Spleen (tissue), 11 donors: ENCODE measurements around the gene JARID2. TPM values are rescaled to one million over a fixed set of nuclear protein-coding genes. Genes with fewer than 3 reads are reported as not detected.
A peak's percentile ranks its signal among the peaks of the same experiment; 100 is the strongest.

Source experiments
- DNase-seq: peaks from one replicate; pipeline ENCODE4 v3.0.0-alpha.2; 2020
- H3K27ac ChIP-seq, 8 donors: fragments of 200-600 bp; sonication (generic) in 7 of 8; 1 replicate in 4 of 8; 2 replicates in 4 of 8; pipeline versions ENCODE4 v1.5.0 to v1.8.0; 2016 to 2021; ENCODE audit warnings: inconsistent platforms in 4 of 8, mild to moderate bottlenecking in 4 of 8, moderate library complexity in 1 of 8
- H3K27me3 ChIP-seq, 7 donors: fragments of 200-600 bp; sonication (generic) in 6 of 7; replicated peaks in 1 of 7; 1 replicate in 4 of 7; 2 replicates in 3 of 7; pipeline versions ENCODE4 v1.5.0 to v1.8.0; 2016 to 2021; ENCODE audit warnings: inconsistent platforms in 3 of 7, mild to moderate bottlenecking in 1 of 7
- H3K36me3 ChIP-seq, 6 donors: fragments of 200-600 bp; sonication (generic) in 5 of 6; 1 replicate in 4 of 6; 2 replicates in 2 of 6; pipeline versions ENCODE4 v1.5.0 to v1.8.0; 2016 to 2021; ENCODE audit warnings: inconsistent platforms in 2 of 6
- H3K4me1 ChIP-seq, 6 donors: fragments of 200-600 bp; sonication (generic) in 5 of 6; 1 replicate in 3 of 6; 2 replicates in 3 of 6; pipeline versions ENCODE4 v1.5.0 to v1.8.0; 2016 to 2021; ENCODE audit warnings: inconsistent platforms in 3 of 6
- H3K4me3 ChIP-seq, 8 donors: fragments of 200-600 bp; sonication (generic) in 7 of 8; 1 replicate in 4 of 8; 2 replicates in 4 of 8; pipeline versions ENCODE4 v1.5.0 to v1.8.0; 2016 to 2021; ENCODE audit warnings: inconsistent platforms in 4 of 8, mild to moderate bottlenecking in 4 of 8, moderate library complexity in 2 of 8
- H3K9me3 ChIP-seq, 8 donors: fragments of 200-600 bp; sonication (generic) in 7 of 8; 1 replicate in 4 of 8; 2 replicates in 4 of 8; pipeline versions ENCODE4 v1.5.0 to v1.8.0; 2016 to 2021; ENCODE audit warnings: inconsistent platforms in 4 of 8
- CTCF ChIP-seq, 11 experiments: fragments of 200-600 bp in 7 of 11; fragments of 450-650 bp in 4 of 11; sonication (generic) in 4 of 11; IDR thresholded peaks in 8 of 11; conservative IDR thresholded peaks in 3 of 11; 1 replicate in 7 of 11; 2 replicates in 4 of 11; pipeline versions ENCODE4 v1.4.0 to v1.8.0; 2016 to 2021; ENCODE audit warnings: antibody characterized with exemption in 11 of 11, inconsistent platforms in 4 of 11, mild to moderate bottlenecking in 1 of 11
- POLR2A ChIP-seq, 3 donors: fragments of 450-650 bp; IDR thresholded peaks; one replicate each; pipeline ENCODE4 v1.5.1; 2017; ENCODE audit warnings: antibody characterized with exemption in 3 of 3, mild to moderate bottlenecking in 1 of 3
- POLR2AphosphoS5 ChIP-seq, 3 donors: sonication (generic); formaldehyde crosslinking; IDR thresholded peaks; one replicate each; pipeline ENCODE4 v1.5.1; 2017; ENCODE audit warnings: antibody characterized with exemption in 3 of 3
- WGBS, 5 donors: extraction: QIAGEN DNeasy Blood & Tissue Kit in 3 of 5; methylation state at CpG; one replicate each; pipeline versions ENCODE4 v1.1.5 to v1.1.7; 2013 to 2018; 5-methylcytosine and 5-hydroxymethylcytosine counted together
- intact Hi-C: fragments of 100-400 bp; cut with DNase I; formaldehyde crosslinking; loops from one replicate; pipeline ENCODE4 v1.15.0; 2023; ENCODE audit warnings: low total_unique reads
- polyA plus RNA-seq, 3 donors: library from polyadenylated mRNA; stranded (reverse); fragments of 200-250 nt; gene quantifications; one replicate each; pipeline ENCODE4 v1.2.1, GENCODE V29; 2013
- total RNA-seq, 7 donors: library from RNA; depleted of rRNA in 3 of 7; stranded (reverse); fragments of >200 nt in 3 of 7; fragmentation: NEBNext Ultra II Directional in 4 of 7; extraction: Animal tissue kit (Norgen Biotek cat#: 25700) in 4 of 7; gene quantifications; one replicate each; pipeline versions ENCODE4 v1.1.0 to v1.2.1, GENCODE V29; 2016 to 2021
- donor health status: healthy with polysubstance abuse.
- donor health status: DM: no; HTN: no; CAD: no; lungs with moderate emphysema.
- donor health status: DM: no; HTN: no; CAD: no.
- donor health status: Bipolar disorder and iron deficiency.
- donor health status: healthy.
- donor health status: DM: no; HTN: no; CAD: no.
- donor health status: DM: yes; HTN: yes; CAD: no.

The JARID2 gene
- total and polyA plus RNA-seq, 10 donors = 4.4 to 27.1 (median 20.6) TPM

DNA sequence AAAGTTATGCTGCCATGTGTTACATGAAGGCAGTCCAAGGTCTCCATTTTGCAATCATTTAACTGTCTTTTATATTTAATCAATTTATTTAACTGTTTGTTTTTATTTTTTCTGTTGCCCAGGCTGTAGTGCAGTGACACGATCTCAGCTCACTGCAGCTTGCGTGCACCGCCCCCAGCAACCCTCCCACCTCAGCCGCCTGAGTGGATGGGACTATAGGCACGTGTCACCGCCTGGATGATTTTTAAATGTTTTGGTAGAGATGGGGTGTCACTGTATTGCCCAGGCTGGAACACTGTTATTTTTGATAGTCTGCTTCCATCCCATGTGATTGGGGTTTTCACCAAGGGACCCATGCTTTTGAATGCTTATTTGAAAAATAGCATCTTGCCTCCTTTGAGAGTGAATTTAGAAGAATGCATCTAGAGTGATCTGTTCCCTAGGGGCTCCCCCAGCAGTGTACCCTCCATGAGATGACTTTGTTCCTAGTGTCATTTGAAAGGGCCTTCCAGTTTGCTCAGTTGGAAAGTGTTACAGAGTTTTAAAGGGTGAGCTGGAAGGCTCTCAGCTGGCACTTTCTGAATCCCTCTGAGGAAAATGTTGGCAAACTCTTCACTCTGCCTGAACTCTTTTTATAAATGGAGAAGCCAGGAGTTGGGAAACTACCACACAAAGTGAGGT is 143.4 kb downstream of the JARID2 start:
- H3K27me3 ChIP-seq = no peaks in the 10 kb centered on the region
- H3K27ac ChIP-seq = peak overlapping the region in 1 of 8 donors; percentile 3
- intact Hi-C loops = no loop called here
- H3K4me3 ChIP-seq = no peak overlapping the region
- no peaks in the 10 kb centered on the region for H3K9me3 ChIP-seq
- no peaks in the 10 kb centered on the region for H3K36me3 ChIP-seq
- DNase-seq = no peak
- peaks cover 28 to 91% (median 63%) of the 10 kb centered on the region in 6 donors for H3K4me1 ChIP-seq
- TF ChIP-seq CTCF (IDR thresholded peaks at IDR 0.05 in 8 of 11, conservative IDR thresholded peaks at IDR 0.05 in 3 of 11) (no peak), POLR2A (IDR thresholded peaks at IDR 0.05) (no peak), POLR2AphosphoS5 (IDR thresholded peaks at IDR 0.05) (no peak)
- WGBS, 5 donors = 86 to 90% (median 87%) methylated on average over 6 of the region's 6 CpGs

- peak in 10 of 11 experiments; percentile 30 to 80 (median 62) for TF ChIP-seq CTCF (IDR thresholded peaks at IDR 0.05 in 8 of 11, conservative IDR thresholded peaks at IDR 0.05 in 3 of 11)
- peak in 2 of 3 donors; percentile 2 to 31 for TF ChIP-seq POLR2AphosphoS5 (IDR thresholded peaks at IDR 0.05)
- TF ChIP-seq POLR2A (IDR thresholded peaks at IDR 0.05) = no peak
- Histone ChIP-seq H3K27me3 (no peaks in the 10 kb centered on the region), H3K27ac (peak overlapping the region in 3 of 8 donors; percentile 3 to 33 (median 21)), H3K4me1 (peaks cover 20 to 83% (median 55%) of the 10 kb centered on the region in 6 donors), H3K36me3 (no peaks in the 10 kb centered on the region), H3K9me3 (no peaks in the 10 kb centered on the region), H3K4me3 (no peak overlapping the region)
- DNase-seq = no peak
- intact Hi-C loops = no loop called here
- 29 to 46% (median 36%) methylated on average over 14 of the region's 14 CpGs for WGBS, 5 donors
Observed at GRCh38 chr6:15389765-15390723, 144.2 kb downstream of the JARID2 start.

GRCh38 chr6:15391500-15391899 is 145.6 kb downstream of the JARID2 start:
- intact Hi-C loops = no loop called here
- WGBS, 5 donors = 65 to 83% (median 78%) methylated on average over 1 of the region's 1 CpG
- H3K36me3 ChIP-seq = no peaks in the 10 kb centered on the region

GRCh38 chr6:15392182-15392581 is 146.3 kb downstream of the JARID2 start:
- Histone ChIP-seq H3K4me1 (peaks cover 18 to 62% (median 39%) of the 10 kb centered on the region in 6 donors), H3K36me3 (no peaks in the 10 kb centered on the region), H3K9me3 (no peaks in the 10 kb centered on the region), H3K27me3 (no peaks in the 10 kb centered on the region), H3K4me3 (no peak overlapping the region), H3K27ac (peak overlapping the region in 1 of 8 donors; percentile 5)
- no peak for TF ChIP-seq CTCF (IDR thresholded peaks at IDR 0.05 in 8 of 11, conservative IDR thresholded peaks at IDR 0.05 in 3 of 11)
- TF ChIP-seq POLR2A (IDR thresholded peaks at IDR 0.05) = no peak
- TF ChIP-seq POLR2AphosphoS5 (IDR thresholded peaks at IDR 0.05) = no peak
- intact Hi-C loops = no loop called here
- WGBS, 5 donors = 71 to 82% (median 79%) methylated on average over 6 of the region's 6 CpGs
- DNase-seq = no peak

More at GRCh38 chr6:15391500-15391899, 145.6 kb downstream of the JARID2 start:
- H3K27me3 ChIP-seq = no peaks in the 10 kb centered on the region
- peak overlapping the region in 5 of 8 donors; percentile 24 to 33 (median 30) for H3K27ac ChIP-seq
- no peak overlapping the region for H3K4me3 ChIP-seq
- H3K4me1 ChIP-seq = peaks cover 18 to 69% (median 43%) of the 10 kb centered on the region in 6 donors
- DNase-seq = no peak
- TF ChIP-seq POLR2AphosphoS5 (IDR thresholded peaks at IDR 0.05) = no peak
- H3K9me3 ChIP-seq = no peaks in the 10 kb centered on the region
